ENCODE results near the gene CRISPLD2. TPM values are rescaled to one million over a fixed set of nuclear protein-coding genes. Genes with fewer than 3 reads are reported as not detected.

The CRISPLD2 gene
- total and polyA plus RNA-seq, 10 of the 15 experiments (the other 5 are each of a cell fraction or from before 2014, with no cell fraction given) = 0.03 to 0.30 (median 0.08) TPM; not detected in 5

- Histone ChIP-seq H2AFZ (ENCODE audit: control insufficient read depth, low read depth, low read length) (no peak overlapping the region), H3K79me2 (ENCODE audit: control insufficient read depth, insufficient read depth, low read length) (no peaks in the 10 kb centered on the region), H3K4me3 (no peak overlapping the region), H3K4me1 (ENCODE audit: control insufficient read depth, insufficient read depth, low read length) (no peaks in the 10 kb centered on the region), H3K9ac (ENCODE audit: control insufficient read depth, insufficient read depth, low read length) (no peak overlapping the region), H3K36me3 (ENCODE audit: control insufficient read depth in 2 of 2, insufficient read depth in 2 of 2, low read length in 1 of 2) (no peaks in the 10 kb centered on the region), H3K4me2 (ENCODE audit: control insufficient read depth, insufficient read depth) (no peak overlapping the region), H3K27ac (ENCODE audit: control insufficient read depth, insufficient read depth) (no peak overlapping the region), H3K27me3 (replicated peaks in 1 of 2; ENCODE audit: control insufficient read depth in 2 of 2, insufficient read depth in 2 of 2, low read length in 1 of 2) (peaks cover 0 to 1% of the 10 kb centered on the region in 2 experiments; a peak in 1 of 4 replicates), H3K9me3 (replicated peaks; ENCODE audit: control insufficient read depth, insufficient read depth, low read length) (no peaks in the 10 kb centered on the region; the same call in 2 of the 3 replicates), H4K20me1 (ENCODE audit: control insufficient read depth, insufficient read depth) (no peaks in the 10 kb centered on the region)
- TF ChIP-seq ATF7 (IDR thresholded peaks at IDR 0.05; ENCODE audit: low read depth) (0 out of 2 replicates have a peak, but pooled peaks have one; percentile 19), EED (IDR thresholded peaks at IDR 0.05; ENCODE audit: low read depth) (no peak), EGR1 (IDR thresholded peaks at IDR 0.05; ENCODE audit: borderline replicate concordance in 1 of 2, low read depth in 2 of 2, low read length in 2 of 2) (peak; percentile 71 to 84)
- 48% methylated on average over 5 of the region's 8 CpGs for WGBS (ENCODE audit: insufficient coverage, insufficient replicate concordance, low lambda C conversion rate, missing lambda C conversion rate)
- CTCF ChIA-PET = interaction anchor here (0.9 kb wide), 1 partner anchor 38 kb away, joined by 3 read pairs; no protein-coding TSS in a partner anchor
- DNase-seq (ENCODE audit: low read depth, low spot score) (no peak), FAIRE-seq (no peak), ATAC-seq (no peak)
- RAD21 ChIA-PET (ENCODE audit: unreplicated experiment) = interaction anchor here (1.2 kb wide), 1 partner anchor 41 kb away, joined by 5 read pairs; no protein-coding TSS in a partner anchor
- POLR2A ChIA-PET = no interaction called here
- no TSS peak for BruUV-seq (replicated peaks)
- in situ Hi-C loops (cut with MboI) = no loop called here
- intact Hi-C loops (cut with micrococcal nuclease; ENCODE audit: unreplicated experiment) = no loop called here
- SMC1A ChIA-PET (ENCODE audit: uncharacterized antibody, unreplicated experiment) = interaction anchor here (1.3 kb wide), 1 partner anchor 22 kb away, joined by 3 read pairs; no protein-coding TSS in a partner anchor
Measured at GRCh38 chr16:84930298-84931106, 110.7 kb downstream of the CRISPLD2 start.

- Histone ChIP-seq H3K4me3 (no peak overlapping the region), H3K36me3 (ENCODE audit: control insufficient read depth in 2 of 2, insufficient read depth in 2 of 2, low read length in 1 of 2) (no peaks in the 10 kb centered on the region), H3K27me3 (replicated peaks in 1 of 2; ENCODE audit: control insufficient read depth in 2 of 2, insufficient read depth in 2 of 2, low read length in 1 of 2) (peaks cover 0 to 1% of the 10 kb centered on the region in 2 experiments; a peak in 1 of 4 replicates), H3K4me2 (ENCODE audit: control insufficient read depth, insufficient read depth) (no peak overlapping the region), H4K20me1 (ENCODE audit: control insufficient read depth, insufficient read depth) (no peaks in the 10 kb centered on the region), H3K9me3 (replicated peaks; ENCODE audit: control insufficient read depth, insufficient read depth, low read length) (no peaks in the 10 kb centered on the region; the same call in 2 of the 3 replicates), H3K4me1 (ENCODE audit: control insufficient read depth, insufficient read depth, low read length) (no peaks in the 10 kb centered on the region), H3K27ac (ENCODE audit: control insufficient read depth, insufficient read depth) (no peak overlapping the region), H3K79me2 (ENCODE audit: control insufficient read depth, insufficient read depth, low read length) (no peaks in the 10 kb centered on the region), H3K9ac (ENCODE audit: control insufficient read depth, insufficient read depth, low read length) (no peak overlapping the region), H2AFZ (ENCODE audit: control insufficient read depth, low read depth, low read length) (no peak overlapping the region)
- ChIA-PET CTCF (interaction anchor here (0.9 to 1.1 kb wide), 2 partner anchors 23 to 37 kb away, joined by 3 read pairs; no protein-coding TSS in a partner anchor), POLR2A (no interaction called here), RAD21 (ENCODE audit: unreplicated experiment) (interaction anchor here (1.2 kb wide), 1 partner anchor 40 kb away, joined by 5 read pairs; no protein-coding TSS in a partner anchor), SMC1A (ENCODE audit: uncharacterized antibody, unreplicated experiment) (interaction anchor here (1.3 kb wide), 1 partner anchor 21 kb away, joined by 3 read pairs; no protein-coding TSS in a partner anchor)
- no peak for ATAC-seq
- intact Hi-C loops (cut with micrococcal nuclease; ENCODE audit: unreplicated experiment) = no loop called here
- in situ Hi-C loops (cut with MboI) = no loop called here
- DNase-seq (ENCODE audit: low read depth, low spot score) = no peak
- TF ChIP-seq SRF (IDR thresholded peaks at IDR 0.05; ENCODE audit: low read depth in 2 of 2, low read length in 2 of 2) (no peak), ZNF592 (IDR thresholded peaks at IDR 0.05) (no peak)
- no peak for FAIRE-seq
- WGBS (ENCODE audit: insufficient coverage, insufficient replicate concordance, low lambda C conversion rate, missing lambda C conversion rate) = 33% methylated on average over 4 of the region's 4 CpGs
- no TSS peak for BruUV-seq (replicated peaks)
Measured at GRCh38 chr16:84931107-84931494, 111.3 kb downstream of the CRISPLD2 start.

Data from GM12878 (cell line).